ENCODE data around the gene TMEM184A.
"Not testable (repeated sequence)": the region's sequence is repeated elsewhere in the genome, so short reads cannot be mapped to it uniquely, and the experiment has no call there.

The TMEM184A gene

DNA sequence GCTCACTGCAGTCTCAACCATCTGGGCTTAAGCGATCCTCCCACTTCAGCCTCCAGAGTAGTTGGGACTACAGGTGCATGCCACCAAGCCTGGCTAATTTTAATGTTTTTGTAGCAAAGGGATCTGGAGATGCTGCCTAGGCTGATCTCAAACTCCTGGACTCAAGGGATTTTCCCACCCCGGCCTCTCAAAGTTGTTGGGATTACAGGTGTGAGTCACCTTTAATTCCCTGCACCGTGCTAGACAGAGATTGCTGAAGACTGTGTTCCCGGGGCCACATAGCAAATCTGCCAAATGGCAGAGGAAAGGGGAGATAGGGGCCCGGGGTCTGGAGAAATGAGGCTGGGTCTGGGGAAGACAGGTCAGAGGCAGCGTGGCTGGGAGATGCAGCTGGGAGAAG is 34.5 kb upstream of the TMEM184A start:
- DNase-seq: no peak

GRCh38 chr7:1588978-1589377 is 33.0 kb upstream of the TMEM184A start:
- DNase-seq: no peak

DNA sequence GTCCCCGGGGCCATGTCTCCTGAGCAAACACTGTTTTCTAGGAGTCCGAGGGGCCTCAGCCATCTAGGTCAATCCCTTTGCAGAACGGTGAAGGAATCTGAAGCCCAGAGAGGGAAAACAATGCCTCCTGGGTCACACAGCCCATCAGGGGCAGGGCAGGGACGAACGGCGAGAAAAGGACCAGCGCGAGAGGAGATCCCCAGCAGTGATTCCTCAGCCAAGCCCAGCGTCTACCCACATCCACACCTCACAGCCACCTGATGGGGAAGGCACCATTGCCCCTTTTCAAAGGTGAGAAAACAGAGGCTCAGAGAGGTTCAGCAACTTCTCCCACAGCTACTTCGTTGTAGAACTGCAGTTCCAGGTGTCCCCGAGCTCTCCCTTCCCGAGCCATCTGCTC is 31.7 kb upstream of the TMEM184A start:
- no peak for DNase-seq

GRCh38 chr7:1586827-1587705 is 31.1 kb upstream of the TMEM184A start:
- no peak for DNase-seq

GRCh38 chr7:1586126-1586826 is 30.3 kb upstream of the TMEM184A start:
- DNase-seq: no peak

DNA sequence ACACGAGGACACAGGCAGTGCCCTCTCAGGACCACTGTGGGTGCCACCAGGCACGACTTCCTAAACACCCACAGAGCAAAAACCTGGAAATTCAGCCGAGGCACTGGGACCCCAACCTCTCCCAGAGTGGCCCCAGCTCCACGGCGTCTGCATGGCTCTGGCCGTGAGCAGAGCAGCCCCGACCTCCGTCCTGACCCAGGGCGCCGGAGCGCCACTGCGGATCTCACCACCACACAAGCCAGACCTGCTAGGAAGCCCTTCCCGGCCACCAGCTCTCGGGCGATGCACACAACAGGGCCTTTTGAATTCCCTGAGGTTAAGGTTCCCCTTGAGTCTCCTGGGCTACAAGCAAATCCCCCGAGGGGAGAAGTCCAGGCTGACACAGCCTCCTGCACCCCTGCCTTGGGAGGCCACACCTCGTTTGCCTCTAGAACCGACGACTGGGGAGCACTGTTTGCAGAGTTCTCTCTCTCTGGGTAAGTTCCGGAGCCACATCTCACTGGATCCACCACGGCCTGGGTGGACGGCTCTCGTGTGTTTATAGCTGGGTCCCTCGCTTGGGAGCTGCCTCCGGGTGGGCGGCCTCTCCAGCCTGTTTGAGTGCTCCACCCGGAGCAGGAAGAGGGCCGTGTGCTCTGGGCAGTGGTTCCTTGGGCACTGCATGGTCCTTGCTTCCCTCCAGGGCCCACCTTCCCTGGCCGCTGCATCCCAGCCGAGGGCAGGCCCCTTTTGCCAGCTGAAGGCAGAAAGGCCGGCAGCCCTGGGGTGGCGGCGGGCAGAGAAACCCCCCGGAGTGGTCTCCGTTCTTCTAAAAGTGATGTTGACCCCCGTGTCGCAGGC is 29.4 kb upstream of the TMEM184A start:
- DNase-seq: no peak

DNA sequence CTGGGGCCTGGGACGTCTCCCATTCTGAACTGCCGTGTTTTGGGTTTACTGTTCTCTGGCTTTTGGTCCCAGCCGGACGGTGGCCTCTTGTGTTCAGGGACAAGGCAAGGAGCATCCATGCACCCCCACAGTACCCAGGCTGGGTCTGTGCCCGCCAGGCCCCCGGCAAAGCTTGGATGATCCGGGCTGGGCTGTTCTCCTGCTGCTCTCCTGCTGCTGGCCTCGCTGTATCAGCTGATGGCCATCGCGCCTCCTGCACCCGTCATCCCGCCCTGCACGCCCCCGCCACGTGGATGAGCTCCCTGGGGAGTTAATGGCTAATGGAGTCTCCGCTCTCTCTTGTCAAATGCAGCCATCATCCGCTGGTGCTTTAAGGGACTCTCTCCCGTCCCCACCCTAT is 28.7 kb upstream of the TMEM184A start:
- DNase-seq: no peak

DNA sequence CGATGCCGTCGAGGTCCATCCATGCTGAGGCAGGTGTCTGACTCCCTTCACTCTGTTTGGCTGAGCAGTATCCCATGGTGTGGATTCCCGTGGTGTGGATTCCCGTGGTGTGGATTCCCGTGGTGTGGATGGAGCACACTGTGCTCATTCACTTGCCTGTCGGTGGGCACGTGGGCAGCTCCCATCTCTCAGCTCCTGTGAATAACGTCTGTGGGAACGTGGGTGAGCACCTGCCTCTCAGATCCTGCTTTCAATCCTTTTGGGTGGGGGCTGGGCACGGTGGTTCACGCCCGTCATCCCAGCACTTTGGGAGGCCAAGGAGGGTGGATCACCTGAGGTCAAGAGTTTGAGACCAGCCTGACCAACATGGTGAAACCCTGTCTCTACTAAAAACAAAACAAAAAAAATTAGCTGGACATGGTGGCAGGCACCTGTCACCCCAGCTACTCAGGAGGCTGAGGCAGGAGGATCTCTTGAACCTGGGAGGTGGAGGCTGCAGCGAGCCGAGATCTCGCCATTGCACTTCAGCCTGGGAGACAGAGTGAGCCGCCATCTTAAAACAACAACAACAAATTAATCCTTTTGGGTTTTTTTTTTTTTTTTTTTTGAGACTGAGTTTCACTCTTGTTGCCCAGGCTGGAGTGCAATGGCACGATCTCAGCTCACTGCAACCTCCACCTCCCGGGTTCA is 27.4 kb upstream of the TMEM184A start:
- DNase-seq: not testable (repeated sequence)

GRCh38 chr7:1580422-1581030 is 24.5 kb upstream of the TMEM184A start:
- no peak for DNase-seq

DNA sequence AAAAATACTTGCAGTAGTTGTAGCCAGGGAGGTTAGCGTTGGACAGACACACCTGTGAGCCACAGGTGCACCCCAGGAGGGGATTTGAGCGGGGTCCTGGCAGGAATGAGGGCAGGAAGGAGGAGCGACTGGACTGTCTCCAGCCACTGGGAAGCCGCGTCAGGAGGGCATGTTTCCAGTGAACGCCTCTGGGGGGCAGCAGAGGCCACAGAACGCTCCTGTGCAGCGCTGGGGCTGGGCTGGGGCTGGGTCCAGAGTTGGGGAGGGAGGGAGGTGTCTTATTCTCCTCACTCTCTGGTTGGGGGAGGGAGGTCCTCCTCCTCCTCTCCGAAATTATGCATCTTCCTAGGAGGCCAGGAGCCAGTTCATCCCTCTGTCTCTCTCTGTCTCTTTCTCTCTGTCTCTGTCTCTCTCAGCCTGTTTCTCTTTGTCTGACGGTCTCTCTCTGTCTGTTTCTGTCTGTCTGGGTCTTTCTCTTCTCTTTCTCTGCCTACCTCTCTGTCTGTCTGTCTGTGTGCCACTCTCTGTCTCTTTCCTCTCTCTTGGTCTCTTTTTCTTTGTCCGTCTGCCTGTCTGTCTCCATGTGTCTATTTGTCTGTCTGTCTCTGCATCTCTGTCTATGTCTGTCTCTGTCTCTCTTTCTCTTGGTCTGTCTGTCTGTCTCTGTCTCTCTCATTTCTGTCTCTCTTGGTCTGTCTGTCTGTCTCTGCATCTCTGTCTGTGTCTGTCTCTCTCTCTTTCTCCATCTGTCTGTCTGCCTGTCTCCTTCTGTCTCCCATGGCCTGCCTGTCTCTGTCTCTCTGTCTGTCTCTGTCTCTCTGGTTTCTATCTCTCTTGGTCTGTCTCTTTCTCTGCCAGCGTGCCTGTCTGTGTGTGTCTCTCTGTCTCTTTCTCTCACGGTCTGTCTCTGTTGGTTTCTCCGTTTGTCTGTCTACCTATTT is 23.7 kb upstream of the TMEM184A start:
- peak; percentile 69 for DNase-seq

DNA sequence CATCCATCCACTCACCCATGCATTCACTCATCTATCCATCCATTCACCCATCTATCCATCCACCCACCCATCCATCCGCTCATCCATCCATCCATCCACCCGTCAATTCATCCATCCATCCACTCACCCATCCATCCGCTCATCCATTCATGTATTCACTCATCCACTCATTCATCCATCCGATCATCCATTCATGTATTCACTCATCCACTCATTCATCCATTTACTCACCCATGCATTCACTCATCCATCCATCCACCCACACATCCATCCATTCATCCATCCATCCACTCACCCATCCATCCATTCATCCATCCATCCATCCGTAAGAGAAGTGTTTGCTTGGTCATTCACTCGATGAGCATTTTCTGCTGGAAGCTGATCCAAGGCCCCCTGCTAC is 22.5 kb upstream of the TMEM184A start:
- no peak for DNase-seq

GRCh38 chr7:1576521-1577253 is 20.7 kb upstream of the TMEM184A start:
- DNase-seq: no peak

GRCh38 chr7:1575809-1576208 is 19.8 kb upstream of the TMEM184A start:
- DNase-seq: no peak

DNA sequence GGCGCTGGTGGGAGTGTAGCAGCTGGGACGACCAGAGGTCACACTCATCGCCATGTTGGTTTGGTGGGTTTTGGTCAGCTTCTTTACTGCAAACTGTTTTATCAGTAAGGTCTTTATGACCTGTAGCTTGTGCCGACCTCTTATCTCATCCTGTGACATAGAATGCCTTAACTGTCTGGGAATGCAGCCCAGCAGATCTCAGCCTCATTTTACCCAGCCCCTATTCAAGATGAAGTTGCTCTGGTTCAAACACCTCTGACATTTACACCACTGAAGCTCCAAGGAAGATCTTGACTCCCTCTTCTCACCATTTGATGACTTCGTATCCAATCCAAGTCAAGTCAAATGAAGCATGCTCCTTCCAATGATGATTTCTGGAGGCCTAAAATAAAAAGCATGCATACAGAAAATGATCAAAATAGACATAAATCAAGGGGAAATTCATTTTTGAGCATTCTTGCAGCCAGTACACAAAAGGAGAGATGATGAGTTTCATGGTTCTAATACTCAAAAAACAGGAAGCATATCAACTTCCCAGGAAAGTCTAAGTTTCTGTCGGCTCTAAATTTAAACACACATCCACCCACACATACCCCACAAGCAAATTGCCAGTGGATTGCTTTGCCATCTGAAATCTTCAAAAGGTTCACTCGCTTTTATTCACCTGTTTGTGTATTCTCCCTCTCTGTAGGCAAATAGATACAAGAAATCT is 16.3 kb upstream of the TMEM184A start:
- no peak for DNase-seq

DNA sequence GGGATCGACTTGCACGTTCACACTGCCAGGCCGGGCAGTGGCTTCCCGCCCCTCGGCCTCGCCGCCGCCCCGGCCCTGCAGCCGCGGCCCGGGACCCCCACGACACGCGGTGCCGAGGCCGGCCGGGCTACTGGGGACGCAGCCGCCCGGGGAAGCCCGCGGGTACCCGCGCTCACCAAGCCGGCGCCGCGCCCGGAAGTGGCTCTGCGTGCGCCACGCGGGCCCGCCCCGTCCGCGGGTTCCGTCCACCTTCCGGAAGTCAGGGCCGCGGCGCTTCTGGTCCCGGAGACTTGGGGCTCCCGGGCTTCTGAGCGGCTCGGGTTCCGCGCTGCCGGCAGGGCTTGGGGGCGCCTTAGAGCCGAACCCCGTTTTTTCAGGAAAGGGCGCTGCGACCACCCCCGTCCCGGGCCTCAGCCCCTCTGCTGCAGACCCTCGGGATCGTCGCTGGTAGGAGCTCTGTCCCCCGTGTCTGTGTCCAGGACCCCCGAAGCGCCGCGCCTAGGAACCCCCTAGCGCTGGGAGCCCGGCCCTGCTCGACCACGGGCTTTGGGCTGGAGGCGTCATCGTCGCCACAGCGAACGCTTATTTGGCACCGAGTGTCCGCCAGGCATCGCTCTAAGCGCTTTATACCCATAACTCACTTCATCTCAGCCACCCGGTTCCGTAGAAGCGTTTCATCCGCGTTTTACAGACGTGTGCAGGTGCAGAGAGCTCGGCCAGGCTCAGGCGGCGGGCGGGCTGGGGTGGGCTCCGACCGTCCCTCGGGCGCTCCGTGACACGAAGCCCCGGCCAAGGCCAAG is 14.0 kb upstream of the TMEM184A start, which contains the start of gene PSMG3:
Gene PSMG3 (minus strand): TSS at position 200 of the 800 bp plus-strand sequence. CDS start 693 bp downstream, outside the sequence.
- DNase-seq: peak; percentile 92

GRCh38 chr7:1569440-1569832 is 13.4 kb upstream of the TMEM184A start:
- DNase-seq: no peak

DNA sequence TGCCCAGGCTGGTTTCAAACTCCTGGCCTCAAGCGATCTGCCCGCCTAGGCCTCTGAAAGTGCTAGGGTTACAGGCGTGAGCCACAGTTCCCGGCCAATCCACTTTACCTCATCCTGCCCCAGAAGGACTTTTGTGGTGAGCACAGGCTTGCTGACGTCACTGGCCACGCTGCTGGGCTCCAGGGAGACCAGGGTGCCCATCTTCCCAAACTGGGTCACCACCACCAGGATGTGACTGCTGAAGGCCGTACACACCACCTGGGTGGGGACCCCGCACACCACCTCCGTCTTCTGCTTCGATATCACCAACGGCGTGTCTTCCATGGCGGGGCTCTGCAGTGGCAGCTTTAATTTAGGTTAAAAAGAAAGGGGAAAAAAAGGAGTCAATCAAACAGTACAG is 13.0 kb upstream of the TMEM184A start:
- peak; percentile 13 for DNase-seq

GRCh38 chr7:1567896-1568510 is 12.0 kb upstream of the TMEM184A start:
- peak; percentile 87 for DNase-seq
